ENCODE measurements around the gene HIPK2.
A peak's percentile ranks its signal among the peaks of the same experiment; 100 is the strongest.

Gene HIPK2

GRCh38 chr7:139571190-139571589 lies 206.6 kb downstream of the HIPK2 start:
- DNase-seq (ENCODE audit: low spot score in 2 of 2) (no peak), ATAC-seq (ENCODE audit: low read depth) (no peak)
- Mint-ChIP-seq H3K9me3 (no peaks in the 10 kb centered on the region), H3K4me3 (no peak overlapping the region), H3K27ac (no peak overlapping the region), H3K27me3 (no peaks in the 10 kb centered on the region), H3K36me3 (peaks cover 29% of the 10 kb centered on the region), H3K4me1 (no peaks in the 10 kb centered on the region)

- H3K9me3 Mint-ChIP-seq: no peaks in the 10 kb centered on the region
- H3K27me3 Mint-ChIP-seq: no peaks in the 10 kb centered on the region
- DNase-seq (ENCODE audit: low spot score in 2 of 2) (no peak), ATAC-seq (ENCODE audit: low read depth) (no peak)
- H3K27ac Mint-ChIP-seq: no peak overlapping the region
- no peak overlapping the region for H3K4me3 Mint-ChIP-seq
- H3K36me3 Mint-ChIP-seq: peaks cover 26% of the 10 kb centered on the region
- no peaks in the 10 kb centered on the region for H3K4me1 Mint-ChIP-seq
These were observed 207.2 kb downstream of the HIPK2 start for GRCh38 chr7:139570626-139571025.

- no peaks in the 10 kb centered on the region for H3K4me1 Mint-ChIP-seq
- peaks cover 21% of the 10 kb centered on the region for H3K36me3 Mint-ChIP-seq
- DNase-seq (ENCODE audit: low spot score in 2 of 2) (no peak), ATAC-seq (ENCODE audit: low read depth) (no peak)
- H3K27ac Mint-ChIP-seq: no peak overlapping the region
- no peaks in the 10 kb centered on the region for H3K9me3 Mint-ChIP-seq
- no peaks in the 10 kb centered on the region for H3K27me3 Mint-ChIP-seq
- no peak overlapping the region for H3K4me3 Mint-ChIP-seq
These were observed 207.7 kb downstream of the HIPK2 start for GRCh38 chr7:139570119-139570518.

GRCh38 chr7:139568813-139569490 lies 208.8 kb downstream of the HIPK2 start:
- Mint-ChIP-seq H3K4me3 (no peak overlapping the region), H3K36me3 (peaks cover 18% of the 10 kb centered on the region), H3K27ac (no peak overlapping the region)

GRCh38 chr7:139568346-139568675 lies 209.5 kb downstream of the HIPK2 start:
- H3K27ac Mint-ChIP-seq: peak overlapping the region; percentile 25
- ATAC-seq (ENCODE audit: low read depth) (no peak), DNase-seq (ENCODE audit: low spot score in 2 of 2) (no peak)
- H3K4me3 Mint-ChIP-seq: no peak overlapping the region
- H3K27me3 Mint-ChIP-seq: no peaks in the 10 kb centered on the region
- H3K36me3 Mint-ChIP-seq: peaks cover 17% of the 10 kb centered on the region
- no peaks in the 10 kb centered on the region for H3K4me1 Mint-ChIP-seq
- no peaks in the 10 kb centered on the region for H3K9me3 Mint-ChIP-seq

More at GRCh38 chr7:139568813-139569490, 208.8 kb downstream of the HIPK2 start:
- H3K4me1 Mint-ChIP-seq: no peaks in the 10 kb centered on the region
- no peak for DNase-seq (ENCODE audit: low spot score in 2 of 2)
- H3K27me3 Mint-ChIP-seq: no peaks in the 10 kb centered on the region
- no peaks in the 10 kb centered on the region for H3K9me3 Mint-ChIP-seq
- no peak for ATAC-seq (ENCODE audit: low read depth)

GRCh38 chr7:139567647-139568345 lies 210.0 kb downstream of the HIPK2 start:
- H3K27ac Mint-ChIP-seq: peak overlapping the region; percentile 25
- ATAC-seq (ENCODE audit: low read depth) (no peak), DNase-seq (ENCODE audit: low spot score in 2 of 2) (no peak)
- H3K36me3 Mint-ChIP-seq: peaks cover 13% of the 10 kb centered on the region
- no peaks in the 10 kb centered on the region for H3K9me3 Mint-ChIP-seq
- no peaks in the 10 kb centered on the region for H3K27me3 Mint-ChIP-seq
- H3K4me3 Mint-ChIP-seq: no peak overlapping the region
- no peaks in the 10 kb centered on the region for H3K4me1 Mint-ChIP-seq

GRCh38 chr7:139566736-139567646 lies 210.8 kb downstream of the HIPK2 start:
- no peak for DNase-seq (ENCODE audit: low spot score in 2 of 2)
- Mint-ChIP-seq H3K4me3 (no peak overlapping the region), H3K4me1 (no peaks in the 10 kb centered on the region), H3K27ac (no peak overlapping the region), H3K27me3 (no peaks in the 10 kb centered on the region), H3K9me3 (no peaks in the 10 kb centered on the region), H3K36me3 (peaks cover 12% of the 10 kb centered on the region)
- ATAC-seq (ENCODE audit: low read depth): no peak

GRCh38 chr7:139566075-139566474 lies 211.7 kb downstream of the HIPK2 start:
- H3K36me3 Mint-ChIP-seq: peaks cover 12% of the 10 kb centered on the region
- H3K27me3 Mint-ChIP-seq: no peaks in the 10 kb centered on the region
- no peak overlapping the region for H3K4me3 Mint-ChIP-seq
- ATAC-seq (ENCODE audit: low read depth) (no peak), DNase-seq (ENCODE audit: low spot score in 2 of 2) (no peak)
- H3K9me3 Mint-ChIP-seq: no peaks in the 10 kb centered on the region
- H3K4me1 Mint-ChIP-seq: no peaks in the 10 kb centered on the region
- no peak overlapping the region for H3K27ac Mint-ChIP-seq

- H3K4me3 Mint-ChIP-seq: no peak overlapping the region
- H3K36me3 Mint-ChIP-seq: peaks cover 13% of the 10 kb centered on the region
- DNase-seq (ENCODE audit: low spot score in 2 of 2) (no peak), ATAC-seq (ENCODE audit: low read depth) (no peak)
- no peak overlapping the region for H3K27ac Mint-ChIP-seq
- peaks cover 5% of the 10 kb centered on the region for H3K27me3 Mint-ChIP-seq
- no peaks in the 10 kb centered on the region for H3K4me1 Mint-ChIP-seq
- peaks cover 3% of the 10 kb centered on the region for H3K9me3 Mint-ChIP-seq
These were observed 213.9 kb downstream of the HIPK2 start for GRCh38 chr7:139563856-139564255.

- ATAC-seq (ENCODE audit: low read depth) (no peak), DNase-seq (ENCODE audit: low spot score in 2 of 2) (no peak)
These were observed 214.7 kb downstream of the HIPK2 start for GRCh38 chr7:139562961-139563565.

GRCh38 chr7:139562491-139562890 lies 215.3 kb downstream of the HIPK2 start:
- Mint-ChIP-seq H3K36me3 (peaks cover 6% of the 10 kb centered on the region), H3K27me3 (peaks cover 7% of the 10 kb centered on the region), H3K9me3 (peaks cover 3% of the 10 kb centered on the region), H3K27ac (no peak overlapping the region), H3K4me3 (no peak overlapping the region), H3K4me1 (no peaks in the 10 kb centered on the region)
- ATAC-seq (ENCODE audit: low read depth): no peak
- no peak for DNase-seq (ENCODE audit: low spot score in 2 of 2)

More at GRCh38 chr7:139562961-139563565, 214.7 kb downstream of the HIPK2 start:
- no peaks in the 10 kb centered on the region for H3K4me1 Mint-ChIP-seq
- no peak overlapping the region for H3K4me3 Mint-ChIP-seq
- peaks cover 5% of the 10 kb centered on the region for H3K27me3 Mint-ChIP-seq
- peaks cover 3% of the 10 kb centered on the region for H3K9me3 Mint-ChIP-seq
- H3K36me3 Mint-ChIP-seq: peaks cover 10% of the 10 kb centered on the region
- no peak overlapping the region for H3K27ac Mint-ChIP-seq

- H3K4me3 Mint-ChIP-seq: no peak overlapping the region
- no peak for ATAC-seq (ENCODE audit: low read depth)
These were observed 217.1 kb downstream of the HIPK2 start for GRCh38 chr7:139560678-139561077.

GRCh38 chr7:139560199-139560598 lies 217.6 kb downstream of the HIPK2 start:
- H3K9me3 Mint-ChIP-seq: peaks cover 3% of the 10 kb centered on the region
- DNase-seq (ENCODE audit: low spot score in 2 of 2) (no peak), ATAC-seq (ENCODE audit: low read depth) (no peak)
- no peaks in the 10 kb centered on the region for H3K4me1 Mint-ChIP-seq
- no peak overlapping the region for H3K4me3 Mint-ChIP-seq
- peaks cover 6% of the 10 kb centered on the region for H3K36me3 Mint-ChIP-seq
- peaks cover 7% of the 10 kb centered on the region for H3K27me3 Mint-ChIP-seq
- H3K27ac Mint-ChIP-seq: no peak overlapping the region

More at GRCh38 chr7:139560678-139561077, 217.1 kb downstream of the HIPK2 start:
- DNase-seq (ENCODE audit: low spot score in 2 of 2): no peak
- Mint-ChIP-seq H3K4me1 (no peaks in the 10 kb centered on the region), H3K9me3 (peaks cover 3% of the 10 kb centered on the region), H3K27me3 (peaks cover 7% of the 10 kb centered on the region), H3K27ac (no peak overlapping the region), H3K36me3 (peaks cover 6% of the 10 kb centered on the region)
